Right lobe of liver (tissue), 4 donors: Measurements from ENCODE around the gene MAP7.

Experiments used
- POLR2A ChIP-seq: fragments of 450-650 bp; IDR thresholded peaks from one replicate; pipeline ENCODE4 v1.6.1; 2017; ENCODE audit warnings: antibody characterized with exemption, mild to moderate bottlenecking
- TF ChIP-seq, protein P1 (sequence below), 4 donors: fragments of 200-600 bp in 3 of 4; fragments of 450-650 bp in 1 of 4; IDR thresholded peaks; one replicate each; pipeline versions ENCODE4 v1.5.1 to v1.8.0; 2016 to 2022; ENCODE audit warnings: antibody characterized with exemption in 4 of 4, mild to moderate bottlenecking in 2 of 4
- donor health status: DM: no; HTN: no; CAD: no.
- donor health status: DM: no; HTN: no; CAD: no.
- donor health status: DM: no; HTN: yes; CAD: no.

DNA sequence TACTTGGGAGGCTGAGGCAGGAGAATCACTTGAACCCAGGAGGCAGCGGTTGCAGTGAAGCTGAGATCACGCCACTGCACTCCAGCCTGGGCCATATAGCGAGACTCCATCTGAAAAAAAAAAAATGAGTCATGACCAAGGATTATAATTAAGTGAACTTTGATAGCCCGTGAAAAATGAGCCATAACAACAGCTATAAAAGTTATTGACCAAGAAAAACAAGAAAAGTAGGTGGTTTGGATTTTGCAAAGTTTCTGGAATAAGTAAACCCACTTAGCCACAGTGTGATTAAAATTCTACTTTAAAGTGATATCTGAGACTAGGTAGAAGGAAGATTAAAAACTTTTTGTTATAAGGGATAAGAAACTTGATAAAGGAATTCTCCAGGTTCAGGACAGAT is 234.6 kb downstream of the MAP7 start:
- TF ChIP-seq, protein P1, sequence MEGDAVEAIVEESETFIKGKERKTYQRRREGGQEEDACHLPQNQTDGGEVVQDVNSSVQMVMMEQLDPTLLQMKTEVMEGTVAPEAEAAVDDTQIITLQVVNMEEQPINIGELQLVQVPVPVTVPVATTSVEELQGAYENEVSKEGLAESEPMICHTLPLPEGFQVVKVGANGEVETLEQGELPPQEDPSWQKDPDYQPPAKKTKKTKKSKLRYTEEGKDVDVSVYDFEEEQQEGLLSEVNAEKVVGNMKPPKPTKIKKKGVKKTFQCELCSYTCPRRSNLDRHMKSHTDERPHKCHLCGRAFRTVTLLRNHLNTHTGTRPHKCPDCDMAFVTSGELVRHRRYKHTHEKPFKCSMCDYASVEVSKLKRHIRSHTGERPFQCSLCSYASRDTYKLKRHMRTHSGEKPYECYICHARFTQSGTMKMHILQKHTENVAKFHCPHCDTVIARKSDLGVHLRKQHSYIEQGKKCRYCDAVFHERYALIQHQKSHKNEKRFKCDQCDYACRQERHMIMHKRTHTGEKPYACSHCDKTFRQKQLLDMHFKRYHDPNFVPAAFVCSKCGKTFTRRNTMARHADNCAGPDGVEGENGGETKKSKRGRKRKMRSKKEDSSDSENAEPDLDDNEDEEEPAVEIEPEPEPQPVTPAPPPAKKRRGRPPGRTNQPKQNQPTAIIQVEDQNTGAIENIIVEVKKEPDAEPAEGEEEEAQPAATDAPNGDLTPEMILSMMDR (IDR thresholded peaks at IDR 0.05), result no peak
- TF ChIP-seq POLR2A, result no peak
